Stimulated activated naive B cell treated with anti-CD40 and anti-IgM and Interleukin-4, amounts not matched to agents 10 μg/mL and 1 μg/mL and 100 μg/mL, for 72 hours (primary cell): Measurements from ENCODE around the gene UCK2.

ENCODE experiments used
- ATAC-seq, 2 donors: fragments of 150-1000 bp; cut with Tn5 transposase; replicated peaks; 2 replicates each; pipeline ENCODE4 v1.10.0; 2021; ENCODE audit warnings: moderate library complexity in 1 of 2
- DNase-seq: peaks from one replicate; pipeline ENCODE4 v3.0.0; 2021
- H3K27ac Mint-ChIP-seq: one replicate; pipeline ENCODE4 v1.8.0; 2022; ENCODE audit warnings: mild to moderate bottlenecking, mixed read lengths
- H3K27me3 Mint-ChIP-seq, 2 donors: one replicate each; pipeline ENCODE4 v1.8.0; 2022; ENCODE audit warnings: mixed read lengths in 2 of 2
- H3K36me3 Mint-ChIP-seq, 2 donors: one replicate each; pipeline ENCODE4 v1.8.0; 2022; ENCODE audit warnings: mixed read lengths in 2 of 2, mild to moderate bottlenecking in 1 of 2
- H3K4me1 Mint-ChIP-seq, 2 donors: one replicate each; pipeline ENCODE4 v1.8.0; 2022; ENCODE audit warnings: mixed read lengths in 2 of 2, mild to moderate bottlenecking in 1 of 2
- H3K4me3 Mint-ChIP-seq, 2 donors: one replicate each; pipeline ENCODE4 v1.8.0; 2022; ENCODE audit warnings: mild to moderate bottlenecking in 2 of 2, mixed read lengths in 2 of 2, moderate library complexity in 1 of 2
- H3K9me3 Mint-ChIP-seq, 2 donors: one replicate each; pipeline ENCODE4 v1.8.0; 2022; ENCODE audit warnings: mixed read lengths in 2 of 2, mild to moderate bottlenecking in 1 of 2

The UCK2 gene

GRCh38 chr1:165854101-165854845 lies 26.9 kb downstream of the UCK2 start:
- H3K4me3 Mint-ChIP-seq, result no peak overlapping the region
- no peak for DNase-seq
- H3K27me3 Mint-ChIP-seq, result no peaks in the 10 kb centered on the region
- H3K9me3 Mint-ChIP-seq, result no peaks in the 10 kb centered on the region
- H3K27ac Mint-ChIP-seq, result no peak overlapping the region
- H3K4me1 Mint-ChIP-seq, result peaks cover 50 to 84% of the 10 kb centered on the region in 2 donors
- no peak for ATAC-seq
- peaks cover 7 to 30% of the 10 kb centered on the region in 2 donors for H3K36me3 Mint-ChIP-seq

DNA sequence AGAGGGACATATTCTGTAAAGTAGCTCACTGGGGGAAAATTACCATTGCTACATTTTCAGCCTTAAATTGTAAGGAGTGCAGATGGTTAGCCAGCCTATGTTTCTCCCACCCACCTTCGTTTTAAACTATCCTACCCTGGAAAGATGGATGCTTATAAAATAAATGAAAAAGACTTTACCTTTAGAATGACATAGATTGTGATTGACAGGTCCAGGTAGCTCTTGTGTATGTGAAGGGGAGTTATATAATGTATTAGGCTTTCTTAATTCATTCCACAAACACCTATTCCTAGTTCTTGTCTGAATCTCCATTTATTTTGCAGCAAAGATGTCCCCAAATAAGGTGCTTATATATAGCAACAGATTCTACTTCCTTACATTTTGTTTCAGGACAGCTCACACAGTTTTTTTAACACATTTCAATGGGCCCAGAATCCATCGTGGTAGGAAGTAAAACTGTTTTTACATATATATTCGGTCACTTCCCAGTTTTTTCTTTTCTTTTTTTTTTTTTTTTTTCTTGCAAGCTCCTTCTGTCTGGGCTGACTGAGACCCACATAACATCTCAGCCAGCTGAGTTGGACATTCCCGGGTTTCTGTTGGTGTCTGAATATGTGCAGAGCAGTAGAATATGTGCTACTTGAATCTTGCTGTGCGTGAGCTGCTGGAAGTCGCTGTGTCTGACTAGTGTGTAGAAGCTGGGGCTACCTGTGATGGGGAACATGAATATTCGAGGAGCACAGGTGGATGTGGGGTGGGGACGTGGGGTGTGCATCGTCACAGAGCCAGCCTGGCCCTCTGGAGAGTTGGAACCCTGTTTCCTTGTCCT lies 27.8 kb downstream of the UCK2 start:
- Mint-ChIP-seq H3K4me3 (no peak overlapping the region), H3K27me3 (no peaks in the 10 kb centered on the region), H3K27ac (no peak overlapping the region), H3K4me1 (peaks cover 46 to 78% of the 10 kb centered on the region in 2 donors), H3K36me3 (peaks cover 12 to 35% of the 10 kb centered on the region in 2 donors), H3K9me3 (peaks cover 0 to 4% of the 10 kb centered on the region in 2 donors)
- DNase-seq (no peak), ATAC-seq (peak; percentile 17 to 29)

DNA sequence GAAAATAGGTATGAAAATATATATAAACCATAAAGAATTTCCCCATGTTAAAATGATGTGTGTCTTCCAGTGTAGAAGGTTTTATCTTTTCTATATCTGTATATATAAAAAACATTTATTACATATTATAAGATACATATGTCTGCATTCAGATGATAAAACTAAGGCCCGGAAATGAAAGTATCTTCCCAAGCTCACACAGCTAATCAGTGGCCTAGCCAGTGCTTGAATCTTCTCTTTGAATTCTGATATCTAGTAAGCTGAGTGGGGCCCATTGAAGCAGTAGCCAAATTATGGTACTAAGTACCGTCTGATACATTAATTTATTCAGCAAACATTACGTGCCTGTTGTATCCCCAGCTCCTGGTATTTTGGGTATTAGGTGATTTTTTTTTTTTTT lies 28.6 kb downstream of the UCK2 start:
- ATAC-seq (no peak), DNase-seq (no peak)
- H3K36me3 Mint-ChIP-seq, result peaks cover 14 to 36% of the 10 kb centered on the region in 2 donors
- peaks cover 43 to 74% of the 10 kb centered on the region in 2 donors for H3K4me1 Mint-ChIP-seq
- no peak overlapping the region for H3K4me3 Mint-ChIP-seq
- H3K27ac Mint-ChIP-seq, result peak overlapping the region; percentile 37
- peaks cover 0 to 5% of the 10 kb centered on the region in 2 donors for H3K9me3 Mint-ChIP-seq
- no peaks in the 10 kb centered on the region for H3K27me3 Mint-ChIP-seq

GRCh38 chr1:165856606-165857005 lies 29.2 kb downstream of the UCK2 start:
- no peak overlapping the region for H3K4me3 Mint-ChIP-seq
- H3K9me3 Mint-ChIP-seq, result peaks cover 0 to 5% of the 10 kb centered on the region in 2 donors
- no peak for ATAC-seq
- H3K4me1 Mint-ChIP-seq, result peaks cover 40 to 68% of the 10 kb centered on the region in 2 donors
- no peaks in the 10 kb centered on the region for H3K27me3 Mint-ChIP-seq
- no peak for DNase-seq
- H3K27ac Mint-ChIP-seq, result no peak overlapping the region
- H3K36me3 Mint-ChIP-seq, result peaks cover 14 to 34% of the 10 kb centered on the region in 2 donors

DNA sequence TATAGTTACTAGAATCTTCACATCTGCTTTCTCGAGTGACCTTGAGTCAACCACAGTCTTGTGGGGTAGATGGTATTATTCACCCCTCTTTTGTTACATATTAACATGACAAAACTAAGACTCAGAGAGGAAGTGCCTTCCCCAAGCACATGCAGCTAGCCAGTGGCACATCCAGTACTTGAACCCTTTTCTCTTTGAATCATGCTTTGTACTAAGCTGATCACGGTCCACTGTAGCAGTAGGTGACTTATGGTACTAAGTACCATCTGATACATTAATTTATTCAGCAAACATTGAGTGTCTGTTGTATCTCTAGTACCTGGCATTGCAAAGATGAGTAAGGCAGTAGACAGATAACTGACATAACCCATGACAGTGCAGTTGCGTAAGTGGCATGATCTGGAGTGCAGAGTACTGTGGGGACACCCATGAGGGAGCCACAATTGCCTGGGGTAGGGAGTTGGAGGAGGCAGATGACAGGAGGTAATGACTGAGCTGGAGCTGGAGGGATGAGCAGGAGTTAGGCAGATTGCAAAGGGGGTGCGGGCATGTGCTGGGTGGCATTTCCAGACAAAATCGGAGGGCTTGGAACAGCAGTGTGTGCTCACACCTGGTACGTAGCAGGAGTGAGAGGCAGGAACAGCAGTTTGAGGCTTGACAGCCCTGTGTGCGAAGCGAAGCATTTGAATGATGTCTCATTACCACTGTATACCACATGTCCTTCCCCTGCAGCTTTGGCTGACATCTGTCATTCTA lies 29.8 kb downstream of the UCK2 start:
- DNase-seq (no peak), ATAC-seq (peak; percentile 89 to 92)
- Mint-ChIP-seq H3K4me1 (peaks cover 42 to 69% of the 10 kb centered on the region in 2 donors), H3K4me3 (no peak overlapping the region), H3K27me3 (no peaks in the 10 kb centered on the region), H3K36me3 (peaks cover 18 to 32% of the 10 kb centered on the region in 2 donors), H3K27ac (no peak overlapping the region), H3K9me3 (peaks cover 0 to 5% of the 10 kb centered on the region in 2 donors)

DNA sequence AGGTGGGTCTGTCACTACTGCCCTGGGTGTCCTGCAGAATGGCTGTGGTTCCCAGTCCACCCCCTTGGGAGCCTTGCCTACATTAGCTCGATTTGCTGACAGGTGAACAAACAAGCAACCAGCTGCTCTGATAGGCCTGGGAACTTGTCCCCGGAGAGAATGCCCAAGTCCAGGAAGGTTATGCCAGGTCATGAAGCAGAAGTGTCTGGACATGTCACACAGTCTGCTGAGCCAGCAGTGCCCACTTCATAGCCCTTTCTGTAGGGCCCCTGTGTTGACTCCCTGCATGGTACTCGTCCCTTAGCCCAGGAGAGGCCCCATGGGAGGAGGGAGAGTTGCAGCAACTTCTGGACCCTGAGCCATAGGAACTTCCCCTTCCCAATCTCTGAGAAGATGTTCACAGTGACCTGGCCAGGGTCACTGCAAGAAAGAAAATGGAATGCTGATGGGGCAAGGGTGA lies 31.0 kb downstream of the UCK2 start:
- ATAC-seq, result no peak
- no peak overlapping the region for H3K4me3 Mint-ChIP-seq
- no peak overlapping the region for H3K27ac Mint-ChIP-seq
- peaks cover 41 to 67% of the 10 kb centered on the region in 2 donors for H3K4me1 Mint-ChIP-seq
- no peaks in the 10 kb centered on the region for H3K27me3 Mint-ChIP-seq
- DNase-seq, result no peak
- H3K9me3 Mint-ChIP-seq, result peaks cover 0 to 5% of the 10 kb centered on the region in 2 donors
- peaks cover 18 to 34% of the 10 kb centered on the region in 2 donors for H3K36me3 Mint-ChIP-seq

- Mint-ChIP-seq H3K4me3 (no peak overlapping the region), H3K4me1 (peaks cover 32 to 59% of the 10 kb centered on the region in 2 donors), H3K27me3 (no peaks in the 10 kb centered on the region), H3K36me3 (peaks cover 18 to 34% of the 10 kb centered on the region in 2 donors), H3K27ac (no peak overlapping the region), H3K9me3 (peaks cover 0 to 5% of the 10 kb centered on the region in 2 donors)
- DNase-seq (no peak), ATAC-seq (no peak)
Measured at GRCh38 chr1:165858967-165859845, 31.8 kb downstream of the UCK2 start.

DNA sequence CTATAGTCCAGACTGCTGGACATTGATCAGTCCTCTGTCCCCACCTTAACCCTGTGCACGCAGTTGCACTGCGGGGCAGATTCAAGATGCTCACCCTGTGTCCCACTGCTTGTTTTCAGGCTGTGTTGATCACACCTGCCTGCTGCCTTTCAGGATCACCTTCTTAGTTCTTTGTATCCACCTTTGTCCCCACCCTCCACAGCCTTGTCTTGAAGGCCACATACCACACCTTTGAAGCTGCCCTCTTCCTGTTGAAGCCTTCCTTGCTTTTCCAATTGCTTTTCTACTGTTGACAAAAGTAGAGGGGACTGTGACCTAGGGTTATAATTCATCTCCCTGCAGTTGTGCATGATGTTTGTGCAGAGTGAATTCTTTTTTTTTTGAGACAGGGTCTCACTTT lies 32.7 kb downstream of the UCK2 start:
- no peaks in the 10 kb centered on the region for H3K27me3 Mint-ChIP-seq
- H3K27ac Mint-ChIP-seq, result no peak overlapping the region
- H3K9me3 Mint-ChIP-seq, result peaks cover 0 to 5% of the 10 kb centered on the region in 2 donors
- DNase-seq, result no peak
- H3K36me3 Mint-ChIP-seq, result peaks cover 19 to 34% of the 10 kb centered on the region in 2 donors
- H3K4me1 Mint-ChIP-seq, result peaks cover 27 to 51% of the 10 kb centered on the region in 2 donors
- ATAC-seq, result no peak
- H3K4me3 Mint-ChIP-seq, result no peak overlapping the region

- no peaks in the 10 kb centered on the region for H3K27me3 Mint-ChIP-seq
- H3K4me3 Mint-ChIP-seq, result no peak overlapping the region
- H3K27ac Mint-ChIP-seq, result no peak overlapping the region
- peaks cover 26 to 46% of the 10 kb centered on the region in 2 donors for H3K4me1 Mint-ChIP-seq
- H3K36me3 Mint-ChIP-seq, result peaks cover 23 to 41% of the 10 kb centered on the region in 2 donors
- peaks cover 0 to 5% of the 10 kb centered on the region in 2 donors for H3K9me3 Mint-ChIP-seq
- ATAC-seq (no peak), DNase-seq (no peak)
Measured at GRCh38 chr1:165861911-165862310, 34.5 kb downstream of the UCK2 start.

- H3K9me3 Mint-ChIP-seq, result peaks cover 0 to 5% of the 10 kb centered on the region in 2 donors
- no peak overlapping the region for H3K4me3 Mint-ChIP-seq
- DNase-seq (no peak), ATAC-seq (peak; percentile 29 to 81)
- H3K4me1 Mint-ChIP-seq, result peaks cover 20 to 40% of the 10 kb centered on the region in 2 donors
- peaks cover 23 to 37% of the 10 kb centered on the region in 2 donors for H3K36me3 Mint-ChIP-seq
- no peak overlapping the region for H3K27ac Mint-ChIP-seq
- no peaks in the 10 kb centered on the region for H3K27me3 Mint-ChIP-seq
Measured at GRCh38 chr1:165862448-165862847, 35.0 kb downstream of the UCK2 start.

GRCh38 chr1:165863346-165863745 lies 35.9 kb downstream of the UCK2 start:
- Mint-ChIP-seq H3K4me3 (no peak overlapping the region), H3K9me3 (peaks cover 0 to 5% of the 10 kb centered on the region in 2 donors), H3K36me3 (peaks cover 22 to 36% of the 10 kb centered on the region in 2 donors), H3K4me1 (peaks cover 15 to 31% of the 10 kb centered on the region in 2 donors), H3K27me3 (no peaks in the 10 kb centered on the region), H3K27ac (no peak overlapping the region)
- no peak for DNase-seq
- no peak for ATAC-seq

DNA sequence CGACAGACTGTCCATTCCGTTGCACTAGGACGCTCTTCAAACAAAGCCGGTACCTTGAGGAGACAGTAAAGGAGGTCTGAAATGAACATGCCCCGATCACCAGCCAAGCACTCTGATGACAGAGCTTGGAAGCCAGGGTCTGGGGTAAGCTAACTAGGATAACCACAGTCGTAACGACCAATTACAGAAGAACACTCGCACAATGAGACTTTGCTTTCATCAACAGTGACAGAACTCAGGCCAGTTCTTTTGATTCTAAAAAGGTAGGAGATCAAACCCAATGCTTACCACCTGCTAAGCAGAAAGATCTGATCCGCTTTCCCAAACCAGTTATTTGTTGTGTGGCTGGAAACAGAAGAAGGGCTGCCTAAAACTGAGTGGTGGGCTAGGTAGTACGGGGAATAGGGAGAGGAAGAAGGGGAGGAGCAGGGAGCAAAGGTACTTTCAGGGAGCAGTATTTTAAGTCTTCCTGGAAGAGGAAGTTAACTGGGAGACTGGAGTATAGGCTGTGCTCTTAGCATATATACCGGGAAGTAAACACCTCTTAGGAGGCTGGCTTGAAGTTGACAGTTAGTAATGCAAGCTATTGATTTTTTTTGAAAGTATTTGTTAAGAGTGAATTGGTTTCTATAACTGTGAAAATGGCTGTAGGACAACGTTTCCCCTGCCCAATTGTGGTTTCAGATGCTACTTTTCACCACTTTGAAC lies 38.4 kb downstream of the UCK2 start:
- Mint-ChIP-seq H3K27me3 (no peaks in the 10 kb centered on the region), H3K36me3 (peaks cover 11 to 25% of the 10 kb centered on the region in 2 donors), H3K4me1 (peaks cover 19 to 40% of the 10 kb centered on the region in 2 donors), H3K9me3 (no peaks in the 10 kb centered on the region), H3K27ac (no peak overlapping the region), H3K4me3 (no peak overlapping the region)
- DNase-seq (no peak), ATAC-seq (no peak)

- no peak overlapping the region for H3K27ac Mint-ChIP-seq
- ATAC-seq, result no peak
Measured at GRCh38 chr1:165869343-165869742, 41.9 kb downstream of the UCK2 start.

More at GRCh38 chr1:165869343-165869742, 41.9 kb downstream of the UCK2 start:
- peaks cover 7% of the 10 kb centered on the region in 2 donors for H3K9me3 Mint-ChIP-seq
- H3K4me3 Mint-ChIP-seq, result no peak overlapping the region
- H3K4me1 Mint-ChIP-seq, result peaks cover 32 to 54% of the 10 kb centered on the region in 2 donors
- DNase-seq, result no peak
- no peaks in the 10 kb centered on the region for H3K27me3 Mint-ChIP-seq
- H3K36me3 Mint-ChIP-seq, result peaks cover 17 to 35% of the 10 kb centered on the region in 2 donors
